ENCODE measurements around the gene FNDC1.
"Not testable (repeated sequence)": the region's sequence is repeated elsewhere in the genome, so short reads cannot be mapped to it uniquely, and the experiment has no call there.

Gene FNDC1

GRCh38 chr6:159169193-159169555 lies at the start of gene FNDC1:
TSS of gene FNDC1 (plus strand) at chr6:159169400. CDS start at chr6:159169597, 197 bp downstream.
- peak; percentile 46 to 74 for ATAC-seq

- ATAC-seq, result no peak
Observed at GRCh38 chr6:159119791-159120190, 49.4 kb upstream of the FNDC1 start.

- no peak for ATAC-seq
Observed at GRCh38 chr6:159121486-159121885, 47.7 kb upstream of the FNDC1 start.

GRCh38 chr6:159122453-159122852 lies 46.7 kb upstream of the FNDC1 start:
- no peak for ATAC-seq

DNA sequence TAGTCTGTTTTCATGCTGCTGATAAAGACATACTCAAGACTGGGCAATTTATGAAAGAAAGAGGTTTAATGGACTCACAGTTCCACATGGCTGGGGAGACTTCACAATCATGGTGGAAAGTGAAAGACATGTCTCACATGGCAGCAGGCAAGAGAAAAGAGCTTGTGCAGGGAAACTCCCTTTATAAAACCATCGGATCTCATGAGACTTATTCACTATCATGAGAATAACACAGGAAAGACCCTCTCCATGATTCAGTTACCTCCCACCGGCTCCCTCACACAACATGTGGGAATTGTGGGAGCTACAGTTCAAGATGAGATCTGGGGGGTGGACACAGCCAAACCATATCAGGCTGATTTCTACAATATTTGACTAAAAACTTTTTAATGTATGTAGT lies 45.4 kb upstream of the FNDC1 start:
- ATAC-seq, result not testable (repeated sequence)

DNA sequence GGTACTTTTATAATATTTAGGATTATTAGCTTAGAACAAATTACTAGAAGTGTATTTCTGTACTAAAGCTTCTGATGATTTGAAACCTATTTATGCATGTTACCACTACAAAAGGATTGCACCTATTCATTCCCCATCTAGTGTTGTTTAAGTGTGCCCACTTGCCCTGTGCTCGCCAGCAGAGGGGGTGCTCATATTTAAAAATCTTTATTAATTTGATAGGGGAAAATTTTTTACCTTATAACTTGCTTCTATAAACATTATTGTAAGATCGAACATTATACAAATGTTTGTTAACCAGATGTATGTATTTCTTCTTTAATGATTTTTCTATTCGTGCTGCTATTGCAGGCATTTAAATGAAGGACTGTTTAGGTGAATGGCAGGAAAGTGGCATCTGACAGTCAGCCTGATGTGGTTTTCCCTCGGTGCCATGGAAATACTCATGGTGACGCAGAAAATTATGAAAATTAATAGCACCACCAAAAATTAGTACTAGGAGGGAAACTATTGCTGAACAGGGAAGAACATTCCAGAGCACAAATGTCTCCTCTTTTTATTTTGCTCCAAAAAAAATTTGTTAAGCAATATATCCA lies 44.1 kb upstream of the FNDC1 start:
- ATAC-seq, result no peak

DNA sequence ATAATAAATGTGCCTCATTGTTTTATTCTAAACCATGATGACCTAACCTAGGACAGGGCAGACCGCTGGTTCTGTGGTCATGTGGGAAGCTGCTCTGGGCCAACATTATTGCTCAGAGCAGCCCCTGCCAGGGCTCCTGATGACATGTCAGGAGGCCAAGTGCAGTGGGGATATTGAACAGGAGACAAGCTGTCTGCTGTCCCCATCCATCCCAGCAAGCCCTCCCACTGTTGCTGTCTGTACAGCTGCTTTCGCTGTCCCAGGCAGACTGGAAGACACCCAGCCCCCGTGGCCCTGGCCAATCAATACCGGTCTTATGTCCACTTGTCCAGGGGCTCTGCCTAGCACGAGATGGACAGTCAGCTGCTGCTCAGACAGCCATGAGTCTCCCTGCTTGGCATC lies 43.2 kb upstream of the FNDC1 start:
- ATAC-seq, result no peak

GRCh38 chr6:159126590-159126989 lies 42.6 kb upstream of the FNDC1 start:
- no peak for ATAC-seq

DNA sequence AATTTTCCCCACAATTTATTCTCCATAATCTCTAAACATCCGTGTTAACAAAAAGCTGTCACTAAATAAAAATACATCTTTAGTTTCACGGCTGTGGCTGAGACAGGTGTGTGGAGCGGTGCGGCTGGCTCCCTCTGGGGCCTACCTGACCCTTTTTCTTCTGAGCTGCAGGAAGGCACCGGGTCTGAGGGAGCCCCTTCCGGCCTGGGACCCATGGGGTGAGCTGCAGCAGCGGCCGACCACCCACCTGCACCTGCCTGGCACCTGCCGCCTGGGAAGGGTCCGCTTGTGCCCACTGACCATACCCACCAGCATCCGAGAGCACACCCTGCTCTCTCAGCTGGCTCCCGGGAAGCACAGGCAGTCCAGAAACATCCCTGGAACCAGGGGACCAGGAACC lies 41.5 kb upstream of the FNDC1 start:
- no peak for ATAC-seq

DNA sequence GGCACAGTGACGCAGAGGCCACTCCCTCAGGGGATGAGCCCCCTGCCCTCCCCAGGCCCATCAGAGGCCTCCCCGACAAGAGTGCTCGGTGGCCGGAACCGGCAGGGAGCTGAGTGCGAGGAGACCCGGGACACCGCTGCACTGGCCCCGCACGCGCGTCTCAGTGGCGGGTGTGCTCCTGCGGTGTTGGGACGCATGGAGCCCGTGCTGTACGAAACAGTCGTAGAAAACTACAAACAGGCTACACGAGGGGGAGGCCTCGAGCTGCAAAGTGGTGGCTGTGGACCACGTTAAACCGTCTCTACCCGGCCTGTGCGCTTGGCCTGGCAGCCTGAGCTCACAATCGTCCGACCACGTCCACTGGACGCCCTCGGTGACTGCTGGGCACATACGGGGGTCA lies 40.2 kb upstream of the FNDC1 start:
- ATAC-seq, result no peak

GRCh38 chr6:159130846-159131245 lies 38.4 kb upstream of the FNDC1 start:
- no peak for ATAC-seq

DNA sequence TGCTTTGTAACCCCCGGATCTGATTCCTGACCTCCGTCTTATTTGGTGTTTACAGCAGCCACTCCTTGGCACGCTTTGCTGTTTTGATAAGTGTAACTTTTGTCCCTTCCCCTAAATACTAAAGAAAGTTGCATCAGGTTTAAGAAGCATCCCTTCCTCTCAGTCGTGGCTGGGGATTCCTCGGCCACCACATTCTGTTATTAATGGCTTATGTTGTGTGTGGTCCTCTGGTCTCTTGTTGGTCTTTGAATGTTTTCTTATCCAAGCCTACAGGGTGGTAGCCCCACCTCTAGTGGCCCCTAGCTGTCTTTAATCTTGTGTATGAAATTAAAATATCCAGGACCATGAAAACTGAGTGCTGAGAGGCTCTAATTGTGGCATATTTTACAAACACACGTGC lies 37.5 kb upstream of the FNDC1 start:
- ATAC-seq, result no peak

- ATAC-seq, result no peak
Observed at GRCh38 chr6:159132664-159133063, 36.5 kb upstream of the FNDC1 start.

DNA sequence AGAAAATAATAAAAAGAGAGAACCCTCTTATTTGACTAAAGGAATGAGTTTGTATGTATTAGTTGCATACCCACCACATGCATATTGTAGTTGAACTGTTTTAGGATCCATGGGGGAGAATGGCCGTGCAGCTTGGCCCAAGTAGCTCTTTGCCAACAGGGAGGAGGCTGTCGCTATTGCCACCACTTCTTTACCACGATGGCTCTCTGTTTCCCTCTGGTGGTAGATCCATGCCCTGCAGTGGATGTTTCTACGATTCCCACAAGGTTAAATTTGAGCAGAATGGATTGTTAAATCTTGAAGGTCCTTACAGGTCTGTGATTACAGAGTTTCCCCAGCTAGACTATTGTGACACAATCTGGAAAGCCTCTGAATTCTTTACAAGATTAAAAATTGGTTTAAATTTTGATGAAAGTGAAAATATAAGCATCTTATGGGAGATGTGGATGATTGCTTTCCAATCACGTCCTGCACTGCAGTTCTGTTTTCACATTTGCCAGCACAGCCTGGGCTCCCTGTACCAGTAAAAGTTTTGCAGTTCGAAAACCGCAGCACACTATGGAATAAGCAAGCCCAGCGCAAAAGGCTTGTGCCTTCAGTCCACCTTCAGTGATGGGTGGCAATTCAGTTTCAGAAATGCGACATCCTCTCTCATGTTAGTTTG lies 34.4 kb upstream of the FNDC1 start:
- ATAC-seq, result peak; percentile 68 to 82

DNA sequence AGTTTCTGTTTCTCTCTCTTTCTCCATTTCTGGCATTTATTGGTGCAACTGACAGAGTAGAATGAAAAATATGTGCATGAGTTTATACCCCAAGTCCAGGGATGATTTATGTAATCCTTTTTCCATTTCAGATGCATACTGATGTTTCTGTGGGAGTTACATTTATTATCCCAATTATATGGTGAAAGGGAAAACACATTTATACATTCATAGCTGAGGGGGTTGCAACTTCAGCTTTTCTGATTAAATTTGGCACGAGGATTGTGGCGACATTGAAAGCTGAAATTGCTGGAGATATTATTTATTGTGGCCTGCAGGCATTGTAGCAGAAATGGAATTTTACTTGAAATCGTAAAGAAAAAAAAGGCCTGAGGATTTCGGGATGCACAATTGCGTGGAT lies 31.5 kb upstream of the FNDC1 start:
- no peak for ATAC-seq

DNA sequence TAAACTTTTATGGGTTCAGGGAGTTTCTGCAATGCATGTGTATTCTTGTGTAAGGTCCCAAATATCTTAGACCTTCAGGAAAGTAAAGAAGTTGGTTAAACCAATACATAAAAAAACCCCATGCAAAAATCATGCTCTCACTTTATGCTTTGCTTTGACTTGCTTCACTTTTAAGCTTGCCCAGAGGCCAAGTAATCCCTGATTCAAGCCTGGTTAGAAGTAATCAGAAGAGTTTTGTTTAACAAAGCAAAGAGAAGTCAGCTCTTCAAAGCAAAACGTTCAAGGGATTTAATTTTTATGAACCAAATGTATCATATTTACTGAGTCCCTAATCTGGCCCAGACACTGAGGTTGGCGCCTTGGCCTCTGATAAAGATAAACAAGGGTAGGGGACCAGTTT lies 26.7 kb upstream of the FNDC1 start:
- ATAC-seq, result no peak

DNA sequence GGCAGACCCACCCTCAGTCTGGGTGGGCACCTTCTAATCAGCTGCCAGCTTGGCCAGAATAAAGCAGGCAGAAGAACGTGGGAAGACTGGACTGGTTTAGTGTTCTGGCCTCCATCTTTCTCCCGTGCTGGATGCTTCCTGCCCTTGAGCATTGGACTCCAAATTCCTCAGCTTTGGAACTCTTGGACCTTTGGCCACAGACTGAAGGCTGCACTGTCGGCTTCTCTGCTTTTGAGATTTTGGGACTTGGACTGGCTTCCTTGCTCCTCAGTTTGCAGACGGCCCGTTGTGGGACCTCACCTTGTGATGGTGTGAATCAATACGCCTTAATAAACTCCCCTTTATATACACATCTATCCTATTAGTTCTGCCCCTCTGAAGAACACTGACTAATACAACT lies 20.6 kb upstream of the FNDC1 start:
- no peak for ATAC-seq

GRCh38 chr6:159149641-159150040 lies 19.6 kb upstream of the FNDC1 start:
- ATAC-seq, result no peak

GRCh38 chr6:159151266-159151855 lies 17.8 kb upstream of the FNDC1 start:
- no peak for ATAC-seq

DNA sequence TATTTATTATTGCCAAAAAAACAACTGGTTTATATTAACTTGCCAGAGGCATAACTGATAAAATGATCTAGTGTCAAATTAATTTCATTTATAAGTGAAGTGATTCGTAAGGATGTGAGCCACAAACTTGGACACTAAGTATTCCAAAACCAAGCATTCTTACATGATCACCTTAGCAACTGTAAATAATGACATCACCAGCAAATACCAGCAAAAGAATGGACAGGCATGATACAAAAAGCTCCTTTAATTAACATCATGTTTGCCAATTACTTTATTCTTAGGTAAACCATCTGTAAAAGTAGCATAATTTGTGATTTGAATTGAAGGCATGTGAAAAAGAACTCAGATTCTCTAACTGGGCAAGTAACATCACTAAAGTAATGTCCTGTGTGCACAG lies 17.2 kb upstream of the FNDC1 start:
- ATAC-seq, result no peak

- no peak for ATAC-seq
Observed at GRCh38 chr6:159152782-159153181, 16.4 kb upstream of the FNDC1 start.

- no peak for ATAC-seq
Observed at GRCh38 chr6:159155679-159156078, 13.5 kb upstream of the FNDC1 start.

DNA sequence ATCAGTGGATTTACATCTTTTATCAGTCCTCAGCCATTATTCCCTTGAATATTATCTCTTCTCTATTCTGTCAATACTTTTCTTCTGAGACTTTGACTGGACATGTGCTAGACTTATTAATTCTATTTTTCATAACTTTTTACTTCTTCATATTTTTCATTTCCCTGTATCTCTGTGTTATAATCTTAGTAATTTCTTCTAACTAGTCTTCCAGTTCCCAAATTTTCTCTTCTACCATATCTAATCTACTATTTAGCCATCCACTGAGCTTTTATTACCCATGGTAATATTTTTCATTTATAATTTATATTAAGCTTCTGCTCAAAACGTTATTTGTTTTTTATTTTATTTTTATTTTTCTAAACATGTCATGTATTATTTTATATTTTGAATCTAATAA lies 13.1 kb upstream of the FNDC1 start:
- no peak for ATAC-seq

- no peak for ATAC-seq
Observed at GRCh38 chr6:159157431-159157830, 11.8 kb upstream of the FNDC1 start.

DNA sequence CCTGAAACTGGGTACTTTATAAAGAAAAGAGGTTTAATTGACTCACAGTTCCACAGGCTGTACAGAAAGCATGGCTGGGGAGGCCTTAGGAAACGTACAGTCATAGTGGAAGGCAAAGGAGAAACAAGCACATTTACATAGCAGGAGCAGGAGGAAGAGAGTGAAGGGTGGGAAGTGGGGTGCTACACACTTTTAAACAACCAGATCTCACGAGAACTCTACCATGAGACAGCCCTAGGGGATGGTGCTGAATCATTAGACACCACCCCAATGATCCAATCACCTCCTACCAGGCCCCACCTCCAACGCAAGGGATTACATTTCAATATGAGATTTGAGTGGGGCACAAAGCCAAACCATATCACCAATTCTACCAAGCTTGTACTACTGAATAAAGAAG lies 7.4 kb upstream of the FNDC1 start:
- no peak for ATAC-seq

Measured in activated CD4-positive, CD25-positive, alpha-beta regulatory T cell treated with anti-CD3 and anti-CD28 coated beads, Interleukin-2, amount 50 U/mL, for 24 hours (primary cell).